ACHN (cell line): ENCODE results near the gene CASP4.
"Not testable (repeated sequence)": the region's sequence is repeated elsewhere in the genome, so short reads cannot be mapped to it uniquely, and the experiment has no call there.

Experiments used
- DNase-seq: peaks from one replicate; pipeline ENCODE4 v3.0.0-alpha.2; 2015
- in situ Hi-C: cut with HindIII; loops from 2 replicates; pipeline ENCODE4 v1.10.0; 2017; ENCODE audit warnings: low sequenced_read_pairs, low pct_ligation_motif_present, low pct_unique_long_range_greater_than_20kb

CASP4 gene

DNA sequence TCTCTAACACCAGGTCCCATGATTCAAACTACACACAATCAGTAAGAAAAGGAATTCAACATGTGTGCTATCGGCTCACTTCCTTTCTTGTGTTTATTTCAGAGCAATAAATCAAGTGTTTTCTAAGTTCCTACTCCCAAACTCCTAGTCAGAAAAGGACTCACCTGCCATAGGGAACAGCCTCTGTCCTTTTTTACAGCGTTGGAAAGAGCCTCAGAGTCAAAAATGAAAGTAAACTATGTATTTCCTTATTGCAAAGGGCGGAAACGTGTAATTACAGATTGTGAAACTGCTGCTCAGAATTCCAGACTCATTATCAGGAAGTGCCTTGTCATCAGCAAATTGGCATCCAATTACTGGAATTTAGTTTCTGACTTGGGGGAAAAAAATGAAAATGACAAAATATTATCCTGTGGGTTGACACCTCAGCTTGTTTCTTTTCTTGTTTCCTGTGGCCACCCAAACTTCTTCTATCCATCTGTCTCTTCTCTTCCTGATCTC is at the start of gene CASP4:
Gene CASP4 (minus strand): TSS at position 220 of the 501 bp plus-strand sequence. CDS start 49 bp downstream, at position 171.
- in situ Hi-C loops, result no loop called here
- peak; percentile 67 for DNase-seq

DNA sequence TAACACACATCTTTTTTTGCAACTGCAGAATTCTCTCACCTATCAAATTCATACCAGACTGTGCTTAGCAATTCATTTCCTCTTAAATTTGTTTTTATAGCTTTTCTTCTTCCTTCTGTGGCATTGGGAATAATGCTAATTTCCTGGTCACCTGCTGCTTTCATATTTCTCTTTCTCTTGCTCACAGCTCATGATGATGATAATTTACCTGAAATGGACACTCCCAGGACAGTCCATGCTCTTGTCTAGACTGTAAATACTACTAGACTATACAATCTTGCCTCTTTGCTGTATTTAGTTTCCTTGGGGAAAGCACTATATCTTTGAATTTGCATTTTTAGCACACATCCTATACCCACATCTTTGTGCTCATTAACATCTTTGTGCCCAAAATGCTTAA is 39.1 kb upstream of the CASP4 start:
- in situ Hi-C loops, result no loop called here
- no peak for DNase-seq

DNA sequence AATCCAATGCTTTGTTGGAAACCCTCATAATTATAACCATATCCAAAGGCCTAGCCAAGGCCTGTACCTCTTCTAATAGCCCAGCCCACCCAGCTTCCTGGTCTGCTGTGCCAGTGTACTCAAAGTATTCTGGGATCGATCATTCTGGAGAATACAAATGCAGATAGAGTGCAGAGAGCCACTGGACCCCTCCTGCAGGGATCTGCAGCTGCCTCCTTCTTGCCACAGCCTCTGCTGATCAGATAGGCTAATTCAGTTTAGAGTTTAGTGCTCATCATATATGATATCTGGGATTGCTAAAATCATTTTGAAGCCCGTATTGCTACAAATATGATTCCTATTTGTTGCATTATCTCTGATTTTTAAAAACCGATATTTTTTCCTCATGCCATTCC is 37.1 kb upstream of the CASP4 start:
- DNase-seq, result no peak
- in situ Hi-C loops, result no loop called here

DNA sequence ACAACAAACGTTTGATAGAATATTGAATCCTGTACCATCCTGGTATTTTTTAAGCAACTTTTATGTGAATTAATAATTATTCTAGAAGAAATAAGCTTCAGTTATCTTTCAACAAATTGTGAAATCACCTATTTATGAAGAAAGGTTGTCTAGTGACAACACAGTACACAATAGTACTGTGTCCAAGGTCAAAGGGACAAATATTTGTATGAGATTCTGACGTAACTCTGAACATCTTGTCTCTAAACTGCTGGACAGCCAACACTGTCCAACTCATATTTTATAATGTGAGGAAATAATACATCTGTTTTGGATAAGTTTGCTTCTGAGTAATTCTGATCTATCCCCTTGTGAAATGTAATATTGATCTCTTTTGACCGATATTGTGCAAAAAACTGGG is 35.6 kb upstream of the CASP4 start:
- no peak for DNase-seq
- in situ Hi-C loops, result no loop called here

DNA sequence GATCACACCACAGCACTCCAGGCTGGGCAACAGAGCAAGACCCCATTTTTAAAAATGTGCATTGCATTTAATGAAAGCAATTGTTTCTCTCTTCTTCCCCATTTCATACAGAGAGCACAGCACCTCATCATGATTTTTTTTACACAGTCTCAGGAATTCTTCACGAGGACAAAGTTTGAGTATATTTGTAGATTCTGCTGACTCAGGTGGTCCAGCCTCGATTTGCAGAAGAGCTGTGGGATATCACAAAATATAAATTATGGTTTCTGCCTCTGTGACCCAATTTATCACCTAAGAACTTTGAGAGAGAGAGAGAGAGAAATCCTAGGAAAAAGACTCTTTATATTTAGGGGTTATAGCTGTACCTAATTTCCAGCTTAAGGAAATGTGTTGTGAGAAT is 34.8 kb upstream of the CASP4 start:
- in situ Hi-C loops, result no loop called here
- no peak for DNase-seq

DNA sequence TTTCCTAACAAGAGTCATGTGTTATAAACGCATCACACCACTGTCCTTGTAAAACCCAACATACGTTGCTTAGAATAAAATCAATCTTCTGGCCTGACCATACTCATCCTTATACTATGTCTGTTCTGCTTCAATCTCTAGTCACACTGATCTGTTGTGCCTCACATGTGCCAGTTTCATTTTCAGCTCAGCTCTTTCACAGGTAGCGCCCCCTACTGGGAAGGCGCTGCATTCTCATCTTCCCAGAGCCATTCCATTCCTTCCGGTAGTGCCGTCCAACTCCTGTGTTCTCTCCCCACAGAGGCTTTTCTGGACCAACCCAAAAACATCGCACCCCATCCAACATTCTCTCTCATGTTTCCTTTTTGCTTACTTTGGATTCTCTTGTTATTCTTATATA is 32.4 kb upstream of the CASP4 start:
- peak; percentile 12 for DNase-seq
- in situ Hi-C loops, result no loop called here

DNA sequence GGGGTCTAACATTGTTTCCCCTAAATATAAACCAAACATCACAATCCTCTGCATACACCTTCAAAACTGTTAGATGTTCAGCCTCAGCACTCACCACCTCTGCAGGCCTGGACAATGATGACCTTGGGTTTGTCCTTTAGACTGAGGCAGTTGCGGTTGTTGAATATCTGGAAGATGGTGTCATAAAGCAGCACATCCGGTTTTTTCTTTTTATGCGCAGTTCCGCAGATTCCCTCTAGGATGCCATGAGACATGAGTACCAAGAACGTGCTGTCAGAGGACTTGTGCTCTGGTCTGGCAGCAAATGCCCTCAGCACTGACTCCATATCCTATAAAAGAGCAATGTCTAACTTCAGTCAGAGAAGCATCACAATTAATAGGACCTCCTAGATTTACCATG is 31.8 kb upstream of the CASP4 start:
- DNase-seq, result peak; percentile 49
- in situ Hi-C loops, result no loop called here

DNA sequence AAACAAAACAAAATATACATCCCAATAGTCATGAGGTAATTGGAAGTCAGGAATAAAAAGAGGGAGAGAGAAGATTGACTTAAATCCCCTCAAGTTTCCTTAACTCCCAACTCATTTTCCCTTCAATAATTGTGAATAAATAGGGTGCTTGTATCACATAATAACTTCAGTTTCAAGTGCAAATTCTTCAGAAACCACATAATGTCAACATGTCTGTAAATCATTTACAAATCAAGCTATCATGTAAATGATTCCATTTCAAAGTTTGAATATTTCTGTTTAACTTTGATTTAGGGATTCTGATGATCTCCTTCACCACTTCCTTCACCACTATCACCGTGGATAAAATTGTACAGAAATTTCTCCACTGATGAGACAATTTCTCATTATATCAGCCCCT is 31.3 kb upstream of the CASP4 start:
- peak; percentile 54 for DNase-seq
- in situ Hi-C loops, result no loop called here

DNA sequence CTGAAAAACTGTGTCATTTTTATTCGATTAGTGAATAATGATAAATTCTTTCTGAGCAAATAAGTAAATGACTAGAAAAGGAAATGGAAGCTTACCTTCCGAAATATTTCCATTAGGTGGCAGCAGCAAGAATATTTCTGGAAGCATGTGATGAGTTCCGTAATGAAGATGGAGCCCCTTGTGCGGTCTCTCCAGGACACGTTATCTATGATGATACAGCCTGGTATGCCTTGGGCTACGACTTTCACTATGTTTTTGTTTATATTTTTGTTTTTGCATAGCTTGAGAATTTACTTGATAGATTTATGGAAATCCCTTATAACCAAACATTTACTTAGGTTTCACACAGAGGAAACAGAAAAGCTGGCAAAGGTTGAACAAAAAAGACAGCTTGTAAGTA is 28.9 kb upstream of the CASP4 start:
- in situ Hi-C loops, result no loop called here
- peak; percentile 60 for DNase-seq

DNA sequence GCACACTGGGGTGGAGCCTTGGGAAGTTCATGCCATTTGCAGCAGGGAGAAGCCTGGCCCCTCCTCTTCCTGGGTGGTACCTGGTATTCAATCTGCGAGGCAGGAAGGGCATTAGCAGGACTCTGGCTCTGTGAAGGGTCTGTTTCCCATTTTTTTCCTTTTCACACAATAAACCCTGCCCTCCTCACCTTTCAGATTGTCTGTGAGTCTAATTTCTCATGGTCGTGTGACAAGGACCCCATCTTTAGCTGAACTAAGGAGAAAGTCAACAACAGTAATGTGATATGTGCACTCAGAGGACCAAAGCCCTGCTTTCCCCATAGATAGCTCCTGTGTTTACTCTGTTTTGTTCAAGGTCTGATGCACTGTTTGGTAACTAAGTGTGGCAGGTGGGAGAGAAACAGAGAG is 26.6 kb upstream of the CASP4 start:
- in situ Hi-C loops, result no loop called here
- no peak for DNase-seq

DNA sequence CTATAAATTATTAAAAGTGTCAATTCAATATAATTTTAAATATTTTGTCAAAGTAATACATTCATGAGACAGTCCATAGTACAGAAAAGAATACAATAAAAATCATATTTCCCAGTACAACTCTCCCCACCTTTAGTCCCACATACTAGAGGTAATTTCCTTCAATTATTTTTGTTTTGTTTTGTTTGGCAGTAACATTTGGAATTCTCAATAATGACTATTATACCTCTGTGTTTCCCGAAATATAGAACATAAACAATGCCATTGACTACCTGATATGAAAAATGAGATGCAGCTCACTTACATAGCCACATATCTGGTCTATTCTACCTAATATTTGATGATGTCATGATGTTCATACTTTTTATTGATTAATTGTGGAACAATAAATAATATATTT is 24.4 kb upstream of the CASP4 start:
- DNase-seq, result no peak
- in situ Hi-C loops, result no loop called here

DNA sequence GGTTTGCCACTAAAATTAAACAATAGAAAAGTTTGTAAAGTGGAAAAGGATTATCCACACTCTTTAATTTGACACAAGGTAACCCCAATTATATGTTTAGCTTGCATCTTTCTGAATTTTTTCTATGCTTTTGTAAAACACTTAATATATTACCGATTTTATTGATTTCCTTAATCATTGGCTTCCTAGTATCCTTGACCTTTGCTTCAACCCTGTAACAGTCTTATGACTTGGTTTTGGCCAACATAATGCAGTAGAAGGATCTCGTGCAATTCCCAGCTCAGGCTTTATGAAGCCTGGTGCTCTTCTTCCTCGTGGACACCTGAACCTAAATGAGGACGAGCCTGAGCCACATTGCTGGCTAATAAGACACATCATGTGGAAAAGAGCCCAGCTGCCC is 23.6 kb upstream of the CASP4 start:
- DNase-seq, result no peak
- in situ Hi-C loops, result no loop called here

DNA sequence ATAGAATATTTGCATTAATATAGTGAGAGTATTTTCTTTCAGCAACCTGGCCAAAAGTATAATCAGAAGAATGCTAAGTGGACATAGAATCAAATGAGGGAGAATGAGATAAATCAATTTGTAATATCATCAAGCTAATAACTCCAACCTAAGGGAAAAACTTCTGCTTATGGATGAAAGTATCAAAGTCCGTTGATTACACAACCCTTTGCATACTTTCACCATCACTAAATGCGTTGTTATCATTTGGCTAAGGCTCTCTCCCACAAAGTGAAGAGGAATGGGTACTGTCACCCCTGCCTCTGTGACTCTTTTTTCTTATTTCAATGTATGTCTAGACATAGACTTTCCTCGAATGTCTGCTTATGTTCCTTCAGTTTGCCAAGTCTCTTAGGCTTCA is 16.4 kb upstream of the CASP4 start:
- in situ Hi-C loops, result no loop called here
- DNase-seq, result no peak

DNA sequence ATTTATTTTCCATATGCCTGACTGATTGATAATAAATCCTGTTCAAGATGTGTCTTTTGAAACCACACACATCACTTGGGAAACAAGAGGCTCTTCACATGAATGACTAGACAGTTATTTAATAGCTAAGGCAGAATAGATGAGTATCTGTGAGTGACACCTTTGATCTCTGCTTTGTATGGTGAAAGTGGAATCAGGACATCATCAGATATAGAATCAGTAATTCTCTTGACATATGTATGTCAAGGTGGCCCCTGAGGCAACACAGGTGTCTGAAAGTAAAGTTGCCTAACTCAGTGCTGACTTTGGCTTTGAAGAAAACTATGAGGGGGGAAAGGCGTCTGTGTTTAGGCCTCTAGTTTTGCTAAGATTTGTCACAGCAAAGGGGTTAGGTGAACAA is 11.5 kb upstream of the CASP4 start:
- in situ Hi-C loops, result no loop called here

DNA sequence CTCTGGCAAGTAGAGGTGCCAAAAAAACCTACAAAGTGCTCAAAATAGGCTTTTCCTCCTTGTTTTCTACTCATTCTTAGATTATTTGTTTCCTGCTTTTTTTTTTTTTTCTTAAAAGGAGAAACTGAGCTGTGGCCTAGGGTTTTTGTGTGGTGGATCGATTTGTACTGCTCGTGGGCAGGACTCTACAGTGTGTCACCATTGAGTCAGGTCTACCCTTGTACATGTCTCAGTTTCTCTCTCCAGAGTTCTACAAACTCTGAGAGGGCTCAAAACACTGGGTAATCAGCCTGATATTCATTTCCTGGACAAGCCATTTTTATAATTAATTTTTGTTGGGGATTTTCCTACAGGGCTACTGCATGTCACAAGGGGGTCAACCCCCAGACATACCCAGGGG is 5.2 kb upstream of the CASP4 start:
- no peak for DNase-seq
- in situ Hi-C loops, result no loop called here

More for the DNA sequence above, 11.5 kb upstream of the CASP4 start:
- DNase-seq, result no peak

DNA sequence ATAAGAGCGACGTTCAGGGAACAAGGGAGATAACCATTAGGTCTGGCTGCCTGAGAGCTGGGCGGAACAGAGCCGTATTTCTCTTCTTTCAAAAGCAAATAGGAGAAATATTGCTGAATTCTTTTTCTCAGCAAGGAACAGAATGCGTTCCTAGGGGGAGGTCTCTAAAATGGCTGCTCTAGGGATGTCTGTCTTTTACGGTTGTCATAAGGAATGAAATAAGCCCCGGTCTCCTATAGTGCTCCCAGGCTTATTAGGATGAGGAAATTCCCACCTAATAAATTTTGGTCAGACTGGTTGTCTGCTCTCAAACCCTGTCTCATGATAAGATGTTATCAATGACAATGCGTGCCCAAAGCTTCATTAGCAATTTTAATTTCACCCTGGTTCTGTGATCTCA is 4.5 kb upstream of the CASP4 start:
- in situ Hi-C loops, DNase-seq: not testable (repeated sequence)

DNA sequence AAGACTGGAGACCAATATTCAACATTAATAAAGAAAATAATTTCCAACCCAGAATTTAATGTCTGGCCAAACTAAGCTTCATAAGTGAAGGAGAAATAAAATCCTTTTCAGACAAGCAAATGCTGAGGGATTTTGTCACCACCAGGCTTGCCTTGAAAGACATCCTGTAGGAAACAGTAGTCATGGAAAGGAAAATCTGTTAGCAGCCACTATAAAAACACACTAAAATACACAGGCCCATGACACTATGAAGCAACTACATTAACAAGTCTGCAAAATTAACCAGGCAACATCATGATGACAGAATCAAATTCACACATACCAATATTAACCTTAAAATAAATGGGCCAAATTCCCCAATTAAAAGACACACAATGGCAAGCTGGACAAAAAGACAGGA is 2.4 kb upstream of the CASP4 start:
- no peak for DNase-seq
- in situ Hi-C loops, result no loop called here

DNA sequence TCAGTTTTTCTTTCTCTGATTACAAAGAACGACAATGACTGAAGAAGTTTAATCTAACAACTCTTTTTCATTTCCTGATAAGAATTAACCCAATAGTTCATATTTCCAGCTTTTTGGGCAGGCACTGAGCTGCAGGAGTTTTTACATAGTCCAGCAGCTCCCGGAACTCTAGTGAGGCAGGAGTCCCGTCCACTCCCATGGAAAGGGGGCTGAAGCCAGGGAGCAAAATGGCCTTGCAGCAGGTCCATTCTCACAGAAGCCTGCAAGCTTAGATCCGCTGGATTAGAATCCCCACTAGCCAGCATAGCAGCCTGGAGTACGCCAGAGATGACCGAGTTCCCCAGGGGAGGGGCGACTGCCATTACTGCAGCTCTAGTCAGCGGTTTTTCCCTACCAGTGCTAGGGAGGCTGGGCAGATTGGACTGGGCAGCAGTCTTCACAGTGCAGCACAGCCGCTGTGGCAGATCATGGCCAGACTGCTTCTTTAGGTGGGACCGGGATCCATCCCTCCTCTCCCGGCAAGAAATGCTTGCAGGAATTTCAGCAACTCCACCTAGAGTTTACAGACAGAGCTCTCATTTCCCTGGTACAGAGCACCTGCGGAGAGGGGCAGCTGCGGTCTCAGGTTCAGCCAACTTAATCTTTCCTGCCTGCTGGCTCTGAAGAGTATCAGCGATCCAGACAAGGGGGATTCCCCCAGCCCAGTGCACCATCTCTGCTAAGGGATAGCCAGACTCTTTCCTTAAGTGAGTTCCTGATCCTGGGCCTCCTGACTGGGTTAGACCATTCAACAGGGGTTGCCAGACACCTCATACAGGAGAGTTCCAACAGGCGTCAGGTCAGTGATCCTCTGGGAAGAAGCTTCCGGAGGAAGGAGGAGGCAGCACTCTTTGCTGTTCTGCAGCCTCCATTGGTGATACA is 742 bp upstream of the CASP4 start:
- DNase-seq, result peak; percentile 44
- in situ Hi-C loops, result no loop called here

DNA sequence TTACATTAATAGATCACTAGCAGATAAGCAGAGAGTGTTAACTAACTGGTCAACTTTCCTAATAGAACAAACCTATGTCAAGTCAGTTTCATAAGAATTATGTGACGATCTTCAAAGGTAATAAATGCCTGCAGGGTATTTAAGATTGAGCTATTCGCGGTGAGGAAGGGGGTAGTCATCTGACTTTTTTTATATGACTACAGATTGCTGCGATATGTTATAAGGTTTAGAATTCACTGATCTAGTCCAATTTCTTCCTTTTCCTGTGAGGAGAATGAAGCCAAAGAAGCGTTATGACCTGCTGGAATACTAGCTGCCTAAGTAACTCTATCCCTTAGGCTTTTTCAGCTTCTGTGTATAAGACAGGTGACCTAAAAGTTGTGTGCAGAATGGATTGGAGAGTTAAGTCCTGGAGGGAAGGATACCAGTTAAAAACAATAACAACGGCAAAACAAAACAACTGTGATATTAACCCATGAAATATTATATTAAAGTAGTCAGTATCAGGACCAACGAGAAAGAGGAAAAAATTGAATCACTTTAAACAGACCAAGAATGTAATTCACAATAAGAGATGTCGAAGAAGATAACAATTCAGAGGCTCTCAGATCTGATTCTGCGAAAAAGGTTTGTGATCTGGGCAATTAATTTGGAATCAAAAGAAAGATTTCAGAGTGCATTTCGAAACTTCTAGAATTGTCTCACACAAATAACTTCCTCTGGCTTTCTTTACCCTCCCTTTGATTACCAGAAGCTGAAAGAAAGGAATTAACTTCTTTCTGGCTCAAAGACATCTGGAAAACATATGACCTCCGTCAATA is 630 bp downstream of the CASP4 start:
- in situ Hi-C loops, result no loop called here

More for the DNA sequence above, 630 bp downstream of the CASP4 start:
- DNase-seq, result peak; percentile 8
